GM18868 (cell line): ENCODE results near the gene ABCB9.

Source experiments
- ATAC-seq: cut with Tn5 transposase; IDR thresholded peaks from one replicate; pipeline ENCODE4 v1.9.1; 2021; ENCODE audit warnings: mild to moderate bottlenecking, moderate library complexity; ENCODE audit not compliant: unreplicated experiment

ABCB9 gene

GRCh38 chr12:122884091-122884826, 82.0 kb downstream of the ABCB9 start:
- ATAC-seq, result no peak

GRCh38 chr12:122882908-122883558, 83.2 kb downstream of the ABCB9 start:
- ATAC-seq, result no peak

- ATAC-seq, result no peak
Observed at GRCh38 chr12:122880668-122881067, 85.6 kb downstream of the ABCB9 start.

- no peak for ATAC-seq
Observed at GRCh38 chr12:122880155-122880667, 86.1 kb downstream of the ABCB9 start.
